ENCODE measurements around the gene NANOS3. TPM values are rescaled to one million over a fixed set of nuclear protein-coding genes. Genes with fewer than 3 reads are reported as not detected.

NANOS3 gene
- total and polyA plus RNA-seq, 9 of the 15 experiments (the other 6 are each of a cell fraction or from before 2014, with no cell fraction given): not detected

DNA sequence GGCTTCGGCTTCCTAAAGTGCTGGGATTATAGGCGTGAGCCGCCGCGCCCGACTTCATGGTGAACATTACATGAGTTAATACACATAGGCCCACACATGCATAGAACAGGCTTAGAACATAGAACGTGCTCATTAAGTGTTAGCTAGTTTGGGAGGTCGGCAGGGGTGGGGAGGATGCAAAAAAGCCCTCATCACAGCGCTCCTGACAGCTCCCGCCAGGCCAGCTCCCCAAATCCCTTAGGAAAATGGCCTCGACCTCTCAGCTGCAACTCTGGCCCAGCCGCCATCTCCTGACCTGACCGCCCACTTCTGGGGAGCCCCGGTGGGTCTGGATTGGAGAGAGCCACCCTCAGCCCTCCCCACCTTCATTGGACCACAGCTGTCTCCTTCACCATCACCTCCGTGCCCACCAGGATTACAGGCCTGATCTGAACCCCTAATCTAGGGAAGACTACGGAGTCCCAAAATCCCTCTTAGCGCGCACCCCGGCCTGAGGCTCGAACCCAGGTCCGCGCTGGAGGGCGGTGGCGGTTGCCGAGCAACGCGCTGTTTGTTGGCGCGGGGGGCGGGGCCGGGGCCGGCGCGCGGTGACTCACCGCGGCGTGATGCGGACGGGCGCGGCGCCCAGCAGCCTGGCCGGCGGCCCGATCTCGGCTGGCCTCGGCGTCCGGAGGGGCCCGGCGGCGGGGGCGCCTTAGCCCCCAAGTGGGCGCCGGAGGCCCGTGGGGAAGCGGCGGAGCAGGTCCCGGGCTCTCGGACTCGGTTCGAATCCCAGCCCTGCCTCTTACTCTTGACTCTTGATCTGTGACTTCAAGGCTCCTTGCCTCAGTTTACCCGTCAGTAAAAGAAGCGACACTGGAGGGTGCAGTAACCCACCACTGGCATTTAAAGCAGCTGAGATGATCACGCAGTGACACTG is 26.7 kb upstream of the NANOS3 start (continued):
- TF ChIP-seq TARDBP (IDR thresholded peaks at IDR 0.05): no peak
- no peak for TF ChIP-seq EZH2 (IDR thresholded peaks at IDR 0.05; ENCODE audit: borderline replicate concordance, low read depth, low read length)
- TF ChIP-seq, protein P1, sequence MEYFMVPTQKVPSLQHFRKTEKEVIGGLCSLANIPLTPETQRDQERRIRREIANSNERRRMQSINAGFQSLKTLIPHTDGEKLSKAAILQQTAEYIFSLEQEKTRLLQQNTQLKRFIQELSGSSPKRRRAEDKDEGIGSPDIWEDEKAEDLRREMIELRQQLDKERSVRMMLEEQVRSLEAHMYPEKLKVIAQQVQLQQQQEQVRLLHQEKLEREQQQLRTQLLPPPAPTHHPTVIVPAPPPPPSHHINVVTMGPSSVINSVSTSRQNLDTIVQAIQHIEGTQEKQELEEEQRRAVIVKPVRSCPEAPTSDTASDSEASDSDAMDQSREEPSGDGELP (CRISPR knock-in tag; IDR thresholded peaks at IDR 0.05; ENCODE audit: borderline replicate concordance): peak; percentile 72; the same call in 1 of the 2 replicates
- no peak for TF ChIP-seq HNRNPH1 (optimal IDR thresholded peaks at IDR 0.05; ENCODE audit: low read depth, low read length)
- TF ChIP-seq ESRRB (CRISPR knock-in tag; IDR thresholded peaks at IDR 0.05; ENCODE audit: borderline replicate concordance): no peak
- TF ChIP-seq ARID2 (IDR thresholded peaks at IDR 0.05): no peak
- TF ChIP-seq ZNF561 (CRISPR knock-in tag; conservative IDR thresholded peaks at IDR 0.05): no peak
- no peak for TF ChIP-seq CEBPB (tag; IDR thresholded peaks at IDR 0.05)
- TF ChIP-seq, protein P2, sequence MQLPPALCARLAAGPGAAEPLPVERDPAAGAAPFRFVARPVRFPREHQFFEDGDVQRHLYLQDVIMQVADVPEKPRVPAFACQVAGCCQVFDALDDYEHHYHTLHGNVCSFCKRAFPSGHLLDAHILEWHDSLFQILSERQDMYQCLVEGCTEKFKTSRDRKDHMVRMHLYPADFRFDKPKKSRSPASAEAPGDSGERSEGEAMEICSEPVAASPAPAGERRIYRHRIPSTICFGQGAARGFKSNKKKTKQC (CRISPR knock-in tag; IDR thresholded peaks at IDR 0.05): no peak
- TF ChIP-seq ZNF217 (CRISPR knock-in tag; IDR thresholded peaks at IDR 0.05): no peak
- no peak for TF ChIP-seq ARID1B (IDR thresholded peaks at IDR 0.05)
- TF ChIP-seq TEAD1 (CRISPR knock-in tag; IDR thresholded peaks at IDR 0.05): no peak
- peak; percentile 83 for TF ChIP-seq FOXJ3 (CRISPR knock-in tag; IDR thresholded peaks at IDR 0.05)
- no peak for TF ChIP-seq MYNN (IDR thresholded peaks at IDR 0.05)
- no peak for TF ChIP-seq MYNN (CRISPR knock-in tag; IDR thresholded peaks at IDR 0.05)
- no peak for TF ChIP-seq HDAC1 (IDR thresholded peaks at IDR 0.05)
- peak; percentile 31; the same call in 1 of the 2 replicates for TF ChIP-seq PML (IDR thresholded peaks at IDR 0.05; ENCODE audit: low read length)
- peak; percentile 17 for TF ChIP-seq TBP (optimal IDR thresholded peaks at IDR 0.05; ENCODE audit: low read depth, low read length)
- TF ChIP-seq ZNF133 (CRISPR knock-in tag; IDR thresholded peaks at IDR 0.05): no peak
- no peak for TF ChIP-seq TAF15 (IDR thresholded peaks at IDR 0.05; ENCODE audit: low read depth, low read length)
- TF ChIP-seq STAT5A (IDR thresholded peaks at IDR 0.05; ENCODE audit: borderline replicate concordance, low read length): no peak
- no peak for TF ChIP-seq IFI16 (CRISPR knock-in tag; IDR thresholded peaks at IDR 0.05)
- no peak for TF ChIP-seq SMARCB1 (IDR thresholded peaks at IDR 0.05; ENCODE audit: insufficient read length, low read depth)
- no peak for TF ChIP-seq DMBX1 (CRISPR knock-in tag; IDR thresholded peaks at IDR 0.05; ENCODE audit: borderline replicate concordance)
- TF ChIP-seq TRIM24 (IDR thresholded peaks at IDR 0.05): no peak
- TF ChIP-seq MAFF (IDR thresholded peaks at IDR 0.05; ENCODE audit: low read length): no peak
- no peak for TF ChIP-seq SAFB2 (IDR thresholded peaks at IDR 0.05; ENCODE audit: borderline replicate concordance, low read depth, low read length, severe bottlenecking)
- TF ChIP-seq, protein P3, sequence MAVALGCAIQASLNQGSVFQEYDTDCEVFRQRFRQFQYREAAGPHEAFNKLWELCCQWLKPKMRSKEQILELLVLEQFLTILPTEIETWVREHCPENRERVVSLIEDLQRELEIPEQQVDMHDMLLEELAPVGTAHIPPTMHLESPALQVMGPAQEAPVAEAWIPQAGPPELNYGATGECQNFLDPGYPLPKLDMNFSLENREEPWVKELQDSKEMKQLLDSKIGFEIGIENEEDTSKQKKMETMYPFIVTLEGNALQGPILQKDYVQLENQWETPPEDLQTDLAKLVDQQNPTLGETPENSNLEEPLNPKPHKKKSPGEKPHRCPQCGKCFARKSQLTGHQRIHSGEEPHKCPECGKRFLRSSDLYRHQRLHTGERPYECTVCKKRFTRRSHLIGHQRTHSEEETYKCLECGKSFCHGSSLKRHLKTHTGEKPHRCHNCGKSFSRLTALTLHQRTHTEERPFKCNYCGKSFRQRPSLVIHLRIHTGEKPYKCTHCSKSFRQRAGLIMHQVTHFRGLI (CRISPR knock-in tag; IDR thresholded peaks at IDR 0.05): no peak
- no peak for TF ChIP-seq SP2 (IDR thresholded peaks at IDR 0.05; ENCODE audit: extremely low read depth, low read depth, low read length, poor library complexity, severe bottlenecking)
